ENCODE measurements around the gene CNGA1.

DNA sequence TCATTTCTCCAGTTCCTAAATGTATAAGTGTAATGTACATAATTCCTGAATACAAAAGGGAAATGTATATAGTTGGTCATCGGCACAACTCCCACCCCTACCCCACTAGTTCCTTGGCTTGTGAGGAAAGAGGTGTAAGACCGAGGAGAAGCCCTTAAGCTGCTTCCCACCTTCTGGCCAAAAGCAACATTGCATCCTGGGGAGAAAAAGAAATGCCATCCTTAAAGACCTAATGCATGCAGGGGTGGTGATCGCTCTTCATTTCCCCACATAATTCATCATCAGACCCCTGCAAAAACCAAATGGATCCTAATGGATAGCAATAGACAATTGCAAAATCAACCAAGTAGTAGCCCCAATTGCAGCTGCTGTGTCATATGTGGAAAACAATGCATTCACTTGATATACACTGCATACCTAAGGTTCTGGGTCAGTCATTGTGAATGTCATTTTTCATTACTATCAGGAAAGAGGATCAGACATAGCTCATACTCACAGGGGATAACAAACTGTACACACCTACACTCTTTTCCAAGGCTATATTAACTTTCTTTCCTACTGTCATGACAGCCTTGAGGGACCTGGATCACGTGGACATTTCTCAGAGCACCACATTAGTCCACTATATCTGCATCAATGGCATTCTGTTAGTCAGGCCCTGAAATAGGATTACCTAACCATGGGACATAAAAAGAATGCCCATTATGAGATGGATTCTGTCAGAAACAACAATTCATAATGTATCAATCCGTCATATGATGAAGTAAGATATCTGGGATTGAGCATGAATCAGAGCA is 70.4 kb downstream of the CNGA1 start:
- TF ChIP-seq, protein P1, sequence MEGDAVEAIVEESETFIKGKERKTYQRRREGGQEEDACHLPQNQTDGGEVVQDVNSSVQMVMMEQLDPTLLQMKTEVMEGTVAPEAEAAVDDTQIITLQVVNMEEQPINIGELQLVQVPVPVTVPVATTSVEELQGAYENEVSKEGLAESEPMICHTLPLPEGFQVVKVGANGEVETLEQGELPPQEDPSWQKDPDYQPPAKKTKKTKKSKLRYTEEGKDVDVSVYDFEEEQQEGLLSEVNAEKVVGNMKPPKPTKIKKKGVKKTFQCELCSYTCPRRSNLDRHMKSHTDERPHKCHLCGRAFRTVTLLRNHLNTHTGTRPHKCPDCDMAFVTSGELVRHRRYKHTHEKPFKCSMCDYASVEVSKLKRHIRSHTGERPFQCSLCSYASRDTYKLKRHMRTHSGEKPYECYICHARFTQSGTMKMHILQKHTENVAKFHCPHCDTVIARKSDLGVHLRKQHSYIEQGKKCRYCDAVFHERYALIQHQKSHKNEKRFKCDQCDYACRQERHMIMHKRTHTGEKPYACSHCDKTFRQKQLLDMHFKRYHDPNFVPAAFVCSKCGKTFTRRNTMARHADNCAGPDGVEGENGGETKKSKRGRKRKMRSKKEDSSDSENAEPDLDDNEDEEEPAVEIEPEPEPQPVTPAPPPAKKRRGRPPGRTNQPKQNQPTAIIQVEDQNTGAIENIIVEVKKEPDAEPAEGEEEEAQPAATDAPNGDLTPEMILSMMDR (IDR thresholded peaks at IDR 0.05) = no peak
- no peak for TF ChIP-seq EP300 (IDR thresholded peaks at IDR 0.05)
- TF ChIP-seq POLR2A (IDR thresholded peaks at IDR 0.05) = no peak
- TF ChIP-seq POLR2AphosphoS5 (IDR thresholded peaks at IDR 0.05) = no peak

Data from sigmoid colon (tissue), 4 donors.